Ishikawa (cell line): Measurements from ENCODE around the gene PRKCZ.

Experiments
- EP300 ChIP-seq: IDR thresholded peaks from 2 replicates; pipeline ENCODE4 v1.6.1; 2012; ENCODE audit warnings: borderline replicate concordance
- MAX ChIP-seq: IDR thresholded peaks from 2 replicates; pipeline ENCODE4 v1.6.1; 2012
- NFIC ChIP-seq: IDR thresholded peaks from 2 replicates; pipeline ENCODE4 v1.6.1; 2012
- RAD21 ChIP-seq: IDR thresholded peaks from 2 replicates; pipeline ENCODE4 v1.6.1; 2012; ENCODE audit warnings: low read depth
- REST ChIP-seq: IDR thresholded peaks from 2 replicates; pipeline ENCODE4 v1.6.1; 2012; ENCODE audit warnings: low read depth, mild to moderate bottlenecking
- TAF1 ChIP-seq: IDR thresholded peaks from 2 replicates; pipeline ENCODE4 v1.6.1; 2012; ENCODE audit warnings: low read depth, mild to moderate bottlenecking
- TCF12 ChIP-seq: IDR thresholded peaks from 2 replicates; pipeline ENCODE4 v1.6.1; 2012; ENCODE audit warnings: low read depth

GRCh38 chr1:2208309-2209239 is 158.4 kb downstream of the PRKCZ start:
- TF ChIP-seq RAD21 (no peak), TAF1 (no peak), REST (no peak), MAX (no peak), EP300 (no peak), NFIC (no peak), TCF12 (no peak)
